GM19463 (cell line): ENCODE data around the gene DOCK3.
"Not testable (repeated sequence)": the region's sequence is repeated elsewhere in the genome, so short reads cannot be mapped to it uniquely, and the experiment has no call there.

Source experiments
- ATAC-seq: cut with Tn5 transposase; IDR thresholded peaks from one replicate; pipeline ENCODE4 v1.9.1; 2021; ENCODE audit warnings: mild to moderate bottlenecking, moderate library complexity; ENCODE audit not compliant: unreplicated experiment

Gene DOCK3

GRCh38 chr3:50676031-50676705 lies 1.4 kb downstream of the DOCK3 start:
- ATAC-seq, result no peak

GRCh38 chr3:50687127-50687751 lies 12.5 kb downstream of the DOCK3 start:
- no peak for ATAC-seq

- ATAC-seq, result no peak
Measured at GRCh38 chr3:50687916-50688315, 13.2 kb downstream of the DOCK3 start.

GRCh38 chr3:50688602-50689001 lies 13.9 kb downstream of the DOCK3 start:
- not testable (repeated sequence) for ATAC-seq

- ATAC-seq, result no peak
Measured at GRCh38 chr3:50689558-50689957, 14.8 kb downstream of the DOCK3 start.

GRCh38 chr3:50695031-50695430 lies 20.3 kb downstream of the DOCK3 start:
- no peak for ATAC-seq

- no peak for ATAC-seq
Measured at GRCh38 chr3:50696276-50696675, 21.5 kb downstream of the DOCK3 start.

GRCh38 chr3:50698269-50698668 lies 23.5 kb downstream of the DOCK3 start:
- ATAC-seq, result no peak

GRCh38 chr3:50708620-50709019 lies 33.9 kb downstream of the DOCK3 start:
- ATAC-seq, result no peak

GRCh38 chr3:50714946-50715345 lies 40.2 kb downstream of the DOCK3 start:
- no peak for ATAC-seq

- ATAC-seq, result no peak
Measured at GRCh38 chr3:50724831-50725230, 50.1 kb downstream of the DOCK3 start.

- ATAC-seq, result no peak
Measured at GRCh38 chr3:50734985-50735384, 60.3 kb downstream of the DOCK3 start.

GRCh38 chr3:50737193-50737905 lies 62.6 kb downstream of the DOCK3 start:
- ATAC-seq, result no peak

GRCh38 chr3:50737906-50738598 lies 63.3 kb downstream of the DOCK3 start:
- ATAC-seq, result no peak

GRCh38 chr3:50743643-50744042 lies 68.9 kb downstream of the DOCK3 start:
- no peak for ATAC-seq

GRCh38 chr3:50749822-50750221 lies 75.1 kb downstream of the DOCK3 start:
- no peak for ATAC-seq

- ATAC-seq, result no peak
Measured at GRCh38 chr3:50759015-50759414, 84.3 kb downstream of the DOCK3 start.

GRCh38 chr3:50777680-50778079 lies 103.0 kb downstream of the DOCK3 start:
- ATAC-seq, result no peak

GRCh38 chr3:50781766-50782165 lies 107.0 kb downstream of the DOCK3 start:
- ATAC-seq, result not testable (repeated sequence)

GRCh38 chr3:50786631-50787030 lies 111.9 kb downstream of the DOCK3 start:
- no peak for ATAC-seq

- not testable (repeated sequence) for ATAC-seq
Measured at GRCh38 chr3:50790894-50791293, 116.2 kb downstream of the DOCK3 start.
